Erythroblast (primary cell): ENCODE measurements around the gene LGALS7.
"Not testable (repeated sequence)": the region's sequence is repeated elsewhere in the genome, so short reads cannot be mapped to it uniquely, and the experiment has no call there.

ENCODE experiments used
- GATA1 ChIP-seq: IDR thresholded peaks from 2 replicates; pipeline ENCODE4 v1.6.1; 2011; ENCODE audit warnings: low read depth, mild to moderate bottlenecking, control low read depth, low read length, moderate library complexity
- POLR2A ChIP-seq: IDR thresholded peaks from 2 replicates; pipeline ENCODE4 v1.6.1; 2011; ENCODE audit warnings: mild to moderate bottlenecking, low read length

GRCh38 chr19:38761884-38762389 lies 11.4 kb downstream of the LGALS7 start:
- TF ChIP-seq POLR2A, GATA1: not testable (repeated sequence)
